SK-N-SH treated with all-trans-retinoic acid at 6 μM for 48 hours (cell line): Measurements from ENCODE around the gene PEX16.

Source experiments
- ATAC-seq: fragments of 200-7000 bp; cut with Tn5 transposase; 3 replicates; pipeline ENCODE4 v1.9.1; 2020; ENCODE audit warnings: mild to moderate bottlenecking, moderate library complexity
- BACH2 ChIP-seq: fragments of 250-450 bp; sonication (Bioruptor Pico); IDR thresholded peaks from 2 replicates; pipeline ENCODE4 v1.9.0; 2021; ENCODE audit warnings: mild to moderate bottlenecking, borderline replicate concordance
- CSDC2 ChIP-seq: fragments of 250-450 bp; sonication (Bioruptor Pico); IDR thresholded peaks from 2 replicates; pipeline ENCODE4 v1.5.0; 2020; ENCODE audit warnings: mild to moderate bottlenecking, moderate library complexity
- CSRNP3 ChIP-seq: fragments of 250-450 bp; sonication (Bioruptor Pico); IDR thresholded peaks from 2 replicates; pipeline ENCODE4 v1.5.1; 2021; ENCODE audit warnings: mild to moderate bottlenecking, moderate library complexity
- ESRRG ChIP-seq: fragments of 250-450 bp; sonication (Bioruptor Pico); IDR thresholded peaks from 2 replicates; pipeline ENCODE4 v1.6.1; 2021; ENCODE audit warnings: mild to moderate bottlenecking
- GLIS3 ChIP-seq: fragments of 250-450 bp; sonication (Bioruptor Pico); IDR thresholded peaks from 2 replicates; pipeline ENCODE4 v1.5.0; 2020; ENCODE audit warnings: mild to moderate bottlenecking, moderate library complexity
- OSR1 ChIP-seq: fragments of 250-450 bp; sonication (Bioruptor Pico); IDR thresholded peaks from 2 replicates; pipeline ENCODE4 v1.8.0; 2022; ENCODE audit warnings: moderate library complexity, mild to moderate bottlenecking, inconsistent platforms
- PATZ1 ChIP-seq: fragments of 250-450 bp; sonication (Bioruptor Pico); IDR thresholded peaks from 2 replicates; pipeline ENCODE4 v1.8.0; 2020; ENCODE audit warnings: mild to moderate bottlenecking, moderate library complexity, borderline replicate concordance
- POU6F1 ChIP-seq: fragments of 250-450 bp; sonication (Bioruptor Pico); IDR thresholded peaks from 2 replicates; pipeline ENCODE4 v1.8.0; 2021; ENCODE audit warnings: low read depth, mild to moderate bottlenecking, moderate library complexity, borderline replicate concordance
- PPARA ChIP-seq: fragments of 250-450 bp; sonication (Bioruptor Pico); IDR thresholded peaks from 2 replicates; pipeline ENCODE4 v1.5.0; 2020; ENCODE audit warnings: mild to moderate bottlenecking, borderline replicate concordance
- SNAI2 ChIP-seq: fragments of 250-450 bp; sonication (Bioruptor Pico); IDR thresholded peaks from 2 replicates; pipeline ENCODE4 v1.5.0; 2020; ENCODE audit warnings: mild to moderate bottlenecking, moderate library complexity
- TCF4 ChIP-seq: fragments of 250-450 bp; sonication (Bioruptor Pico); IDR thresholded peaks from 2 replicates; pipeline ENCODE4 v1.8.0; 2021; ENCODE audit warnings: mild to moderate bottlenecking, moderate library complexity, borderline replicate concordance
- TOX ChIP-seq: fragments of 250-450 bp; sonication (Bioruptor Pico); IDR thresholded peaks from 2 replicates; pipeline ENCODE4 v1.8.0; 2021; ENCODE audit warnings: mild to moderate bottlenecking, moderate library complexity, borderline replicate concordance
- ZFP3 ChIP-seq: fragments of 250-450 bp; sonication (Bioruptor Pico); IDR thresholded peaks from 2 replicates; pipeline ENCODE4 v1.5.0; 2020; ENCODE audit warnings: mild to moderate bottlenecking, moderate library complexity
- ZFP30 ChIP-seq: fragments of 450-650 bp; formaldehyde crosslinking; IDR thresholded peaks from 2 replicates; pipeline ENCODE4 v1.5.0; 2022; ENCODE audit warnings: mild to moderate bottlenecking, moderate library complexity
- ZNF565 ChIP-seq: fragments of 450-650 bp; formaldehyde crosslinking; conservative IDR thresholded peaks from 2 replicates; pipeline ENCODE4 v1.5.0; 2020; ENCODE audit warnings: low read depth, mild to moderate bottlenecking, moderate library complexity
- ZNF70 ChIP-seq: fragments of 450-650 bp; formaldehyde crosslinking; IDR thresholded peaks from 2 replicates; pipeline ENCODE4 v1.5.0; 2020; ENCODE audit warnings: mild to moderate bottlenecking, moderate library complexity
- ZNF8 ChIP-seq: fragments of 450-650 bp; formaldehyde crosslinking; IDR thresholded peaks from 2 replicates; pipeline ENCODE4 v1.5.0; 2020; ENCODE audit warnings: mild to moderate bottlenecking, moderate library complexity
- TF ChIP-seq, protein P1 (sequence below): fragments of 250-450 bp; sonication (Bioruptor Pico); IDR thresholded peaks from 2 replicates; pipeline ENCODE4 v1.5.1; 2020; ENCODE audit warnings: low read depth, mild to moderate bottlenecking, moderate library complexity

PEX16 gene

DNA sequence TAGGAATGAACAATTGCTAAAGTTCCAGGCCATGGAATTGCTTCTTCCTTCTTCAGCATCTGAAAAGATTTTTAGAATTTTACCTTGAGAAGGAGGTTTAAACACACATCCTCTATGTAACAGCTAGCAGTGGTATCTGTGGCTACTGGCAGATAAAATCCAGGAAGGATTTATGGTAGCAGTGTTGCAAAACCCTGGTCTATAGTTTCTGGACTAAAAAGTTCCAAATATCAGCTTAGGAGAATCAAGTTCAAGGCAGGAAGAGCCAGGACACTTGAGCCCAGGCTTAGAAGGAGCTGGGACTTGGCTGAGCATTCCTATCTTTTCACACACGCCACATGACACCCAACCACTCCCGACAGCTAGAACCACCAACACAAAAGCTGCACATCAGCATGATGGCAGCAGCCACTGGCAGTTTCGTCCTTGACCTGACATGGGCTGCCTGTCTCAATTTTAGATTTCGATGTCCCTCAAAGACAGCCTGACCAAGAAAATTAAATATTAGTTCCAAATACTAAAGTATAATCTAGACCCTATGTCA, 18.9 kb upstream of the PEX16 start:
- ATAC-seq, result no peak
- TF ChIP-seq ZNF70 (CRISPR knock-in tag) (no peak), PATZ1 (CRISPR knock-in tag) (no peak), PPARA (CRISPR knock-in tag) (no peak), TCF4 (CRISPR knock-in tag) (no peak)

DNA sequence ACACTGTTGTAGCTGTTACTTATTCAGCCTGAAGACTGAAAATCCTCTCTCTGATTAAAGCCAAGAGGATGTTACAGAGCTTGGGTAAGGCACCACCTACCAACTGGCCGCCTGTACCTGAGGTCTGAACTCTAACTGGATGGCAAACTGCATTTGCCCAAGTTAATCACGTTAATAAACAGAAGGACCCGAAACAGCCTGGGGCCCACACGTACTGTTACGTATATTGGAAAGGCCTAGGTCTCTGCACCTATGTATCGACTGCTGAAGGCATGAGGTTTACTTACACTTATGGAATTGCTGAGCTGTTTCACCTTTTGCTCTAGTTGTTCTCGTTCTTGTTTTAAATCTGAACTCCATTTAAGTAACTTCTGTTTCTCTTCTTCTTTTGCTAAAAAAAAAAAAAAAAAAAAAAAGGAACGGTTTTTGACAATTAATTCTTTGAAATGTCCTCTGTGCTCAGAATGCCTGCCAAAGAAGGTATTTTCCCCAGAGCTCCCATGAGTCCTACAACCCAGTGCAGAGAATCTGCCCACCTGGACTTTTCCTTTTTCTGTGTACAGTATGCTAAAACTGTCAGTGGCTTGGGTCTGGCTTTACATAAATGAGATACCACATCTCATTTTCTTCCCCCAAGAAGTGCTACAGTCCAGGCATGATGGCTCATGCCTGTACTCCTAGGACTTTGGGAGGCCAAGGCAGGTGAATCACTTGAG, 17.8 kb upstream of the PEX16 start:
- no peak for ATAC-seq
- TF ChIP-seq CSRNP3 (CRISPR knock-in tag) (no peak), OSR1 (CRISPR knock-in tag) (no peak), ZNF70 (CRISPR knock-in tag) (no peak), PATZ1 (CRISPR knock-in tag) (no peak), ZFP3 (CRISPR knock-in tag) (no peak), POU6F1 (CRISPR knock-in tag) (no peak), BACH2 (CRISPR knock-in tag) (no peak), ZNF8 (CRISPR knock-in tag) (no peak), GLIS3 (CRISPR knock-in tag) (no peak), ZNF565 (no peak), TCF4 (CRISPR knock-in tag) (no peak), TOX (CRISPR knock-in tag) (no peak), ESRRG (CRISPR knock-in tag) (no peak), SNAI2 (no peak), CSDC2 (CRISPR knock-in tag) (no peak)
- TF ChIP-seq, protein P1, sequence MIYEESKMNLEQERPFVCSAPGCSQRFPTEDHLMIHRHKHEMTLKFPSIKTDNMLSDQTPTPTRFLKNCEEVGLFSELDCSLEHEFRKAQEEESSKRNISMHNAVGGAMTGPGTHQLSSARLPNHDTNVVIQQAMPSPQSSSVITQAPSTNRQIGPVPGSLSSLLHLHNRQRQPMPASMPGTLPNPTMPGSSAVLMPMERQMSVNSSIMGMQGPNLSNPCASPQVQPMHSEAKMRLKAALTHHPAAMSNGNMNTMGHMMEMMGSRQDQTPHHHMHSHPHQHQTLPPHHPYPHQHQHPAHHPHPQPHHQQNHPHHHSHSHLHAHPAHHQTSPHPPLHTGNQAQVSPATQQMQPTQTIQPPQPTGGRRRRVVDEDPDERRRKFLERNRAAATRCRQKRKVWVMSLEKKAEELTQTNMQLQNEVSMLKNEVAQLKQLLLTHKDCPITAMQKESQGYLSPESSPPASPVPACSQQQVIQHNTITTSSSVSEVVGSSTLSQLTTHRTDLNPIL (CRISPR knock-in tag), result no peak

GRCh38 chr11:45934580-45935318, 17.1 kb upstream of the PEX16 start:
- TF ChIP-seq, protein P1 (CRISPR knock-in tag), result no peak
- TF ChIP-seq ZFP30, result no peak
- no peak for ATAC-seq
